GM12875 (cell line): ENCODE data around the gene CAMP.

Experiments
- H3K4me3 ChIP-seq: one replicate; pipeline ENCODE4 v1.5.1; 2011; ENCODE audit warnings: low read depth, low read length, control low read depth
- TF ChIP-seq, protein P1 (sequence below): IDR thresholded peaks from 2 replicates; pipeline ENCODE4 v1.5.1; 2011; ENCODE audit warnings: low read depth, mild to moderate bottlenecking, control low read depth, inconsistent platforms, low read length, moderate library complexity, borderline replicate concordance; ENCODE audit not compliant: insufficient read depth

Gene CAMP

DNA sequence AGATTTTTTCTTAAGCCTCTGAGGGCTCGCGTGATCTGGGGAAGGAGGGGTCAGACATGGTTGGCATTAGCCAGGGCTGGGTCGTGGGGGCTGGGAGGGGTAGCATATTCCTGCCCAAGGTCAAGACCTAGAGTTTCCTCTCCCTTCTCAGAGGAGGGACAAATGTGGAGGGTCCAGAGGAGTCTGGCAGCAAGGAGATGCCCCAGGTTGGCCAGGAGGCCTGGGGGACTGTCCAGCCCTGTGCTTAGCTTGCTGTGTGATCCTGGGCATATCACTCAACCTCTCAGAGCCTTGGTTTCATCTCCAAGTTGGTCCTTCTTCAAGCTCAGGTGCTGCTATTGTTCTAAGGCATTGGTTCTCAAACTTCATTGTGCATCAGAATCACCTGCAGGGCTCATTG is 9.1 kb upstream of the CAMP start:
- TF ChIP-seq, protein P1, sequence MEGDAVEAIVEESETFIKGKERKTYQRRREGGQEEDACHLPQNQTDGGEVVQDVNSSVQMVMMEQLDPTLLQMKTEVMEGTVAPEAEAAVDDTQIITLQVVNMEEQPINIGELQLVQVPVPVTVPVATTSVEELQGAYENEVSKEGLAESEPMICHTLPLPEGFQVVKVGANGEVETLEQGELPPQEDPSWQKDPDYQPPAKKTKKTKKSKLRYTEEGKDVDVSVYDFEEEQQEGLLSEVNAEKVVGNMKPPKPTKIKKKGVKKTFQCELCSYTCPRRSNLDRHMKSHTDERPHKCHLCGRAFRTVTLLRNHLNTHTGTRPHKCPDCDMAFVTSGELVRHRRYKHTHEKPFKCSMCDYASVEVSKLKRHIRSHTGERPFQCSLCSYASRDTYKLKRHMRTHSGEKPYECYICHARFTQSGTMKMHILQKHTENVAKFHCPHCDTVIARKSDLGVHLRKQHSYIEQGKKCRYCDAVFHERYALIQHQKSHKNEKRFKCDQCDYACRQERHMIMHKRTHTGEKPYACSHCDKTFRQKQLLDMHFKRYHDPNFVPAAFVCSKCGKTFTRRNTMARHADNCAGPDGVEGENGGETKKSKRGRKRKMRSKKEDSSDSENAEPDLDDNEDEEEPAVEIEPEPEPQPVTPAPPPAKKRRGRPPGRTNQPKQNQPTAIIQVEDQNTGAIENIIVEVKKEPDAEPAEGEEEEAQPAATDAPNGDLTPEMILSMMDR: no peak
- H3K4me3 ChIP-seq: no peak overlapping the region

DNA sequence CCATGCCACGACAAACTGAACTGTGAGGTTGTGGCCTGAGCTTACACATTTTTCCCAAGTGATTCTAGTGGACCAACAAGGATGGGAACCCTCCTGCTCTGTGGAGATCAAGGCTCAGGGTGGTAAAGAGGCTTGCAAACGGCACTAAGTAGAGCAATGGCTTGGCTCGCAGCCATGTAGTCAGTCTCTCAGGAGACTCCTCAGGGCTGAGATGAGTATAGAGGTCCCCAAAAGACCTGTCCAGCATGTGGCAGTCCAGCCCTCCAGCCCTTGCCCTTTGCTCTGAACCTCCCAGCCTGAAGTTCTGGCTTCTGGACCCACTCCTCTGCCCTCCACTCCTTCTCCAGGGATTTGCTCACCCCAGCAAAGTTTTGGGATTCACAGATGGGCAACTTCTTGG is 8.3 kb upstream of the CAMP start:
- TF ChIP-seq, protein P1: no peak

DNA sequence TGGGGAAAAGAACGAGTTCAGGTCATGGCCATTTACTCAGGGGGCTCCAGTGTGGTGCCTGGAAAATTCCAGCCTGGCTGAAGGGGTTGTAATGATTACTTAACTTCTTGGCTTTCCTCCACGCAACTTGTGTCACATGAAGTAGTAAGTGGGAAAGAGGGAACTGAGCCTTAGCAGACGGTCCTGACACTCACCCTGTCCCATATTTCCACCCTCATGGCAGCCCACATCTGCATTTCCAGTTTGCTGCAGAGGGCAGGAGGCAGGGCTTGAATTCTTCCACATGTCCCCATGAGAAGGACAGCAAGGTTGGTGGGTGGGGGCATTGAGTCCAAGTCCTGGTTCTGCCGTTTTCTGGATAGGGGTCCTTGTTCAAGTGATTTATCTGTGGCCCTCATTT is 7.8 kb upstream of the CAMP start:
- H3K4me3 ChIP-seq: no peak overlapping the region
- TF ChIP-seq, protein P1: no peak

More for the DNA sequence above, 8.3 kb upstream of the CAMP start:
- no peak overlapping the region for H3K4me3 ChIP-seq

DNA sequence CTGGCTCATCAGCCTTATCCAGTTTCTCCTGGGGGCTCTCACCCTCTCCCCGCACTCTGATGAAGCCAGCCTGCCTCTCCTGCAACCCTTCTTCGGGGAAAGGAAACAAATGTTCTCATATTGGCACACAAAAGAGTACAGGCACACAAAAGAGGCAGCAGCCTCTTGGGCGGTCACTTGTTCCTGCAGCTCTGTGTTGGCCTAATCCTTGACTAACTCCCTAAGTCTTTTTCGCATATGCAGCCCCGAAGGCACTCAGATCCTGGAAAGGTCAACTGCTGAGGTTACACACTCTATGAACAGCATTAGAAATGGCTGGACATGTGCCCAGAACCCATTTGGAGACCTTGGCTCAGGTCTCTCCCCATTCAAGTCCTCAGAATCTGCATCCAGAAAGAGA is 7.4 kb upstream of the CAMP start:
- TF ChIP-seq, protein P1: no peak
- no peak overlapping the region for H3K4me3 ChIP-seq

DNA sequence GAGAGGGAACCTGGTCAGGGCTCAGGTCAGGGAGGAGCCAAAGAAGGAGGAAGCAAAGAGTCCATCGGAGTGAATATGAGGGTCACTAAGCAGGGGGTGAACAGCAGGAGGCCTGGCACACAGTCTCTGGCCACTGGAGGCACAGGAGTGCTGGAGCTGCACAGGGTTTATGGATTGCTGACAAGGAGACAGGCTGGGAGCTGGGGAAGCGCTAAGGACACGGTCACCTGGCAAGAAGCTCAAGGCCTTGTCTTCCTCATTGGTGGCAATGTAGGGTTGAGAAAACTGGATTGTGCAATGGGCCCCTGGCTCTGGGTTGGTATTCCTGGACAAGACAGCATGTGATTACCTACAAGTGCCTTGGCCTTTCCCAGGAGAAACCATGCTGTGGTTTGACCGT is 5.8 kb upstream of the CAMP start:
- H3K4me3 ChIP-seq: no peak overlapping the region
- TF ChIP-seq, protein P1: no peak

DNA sequence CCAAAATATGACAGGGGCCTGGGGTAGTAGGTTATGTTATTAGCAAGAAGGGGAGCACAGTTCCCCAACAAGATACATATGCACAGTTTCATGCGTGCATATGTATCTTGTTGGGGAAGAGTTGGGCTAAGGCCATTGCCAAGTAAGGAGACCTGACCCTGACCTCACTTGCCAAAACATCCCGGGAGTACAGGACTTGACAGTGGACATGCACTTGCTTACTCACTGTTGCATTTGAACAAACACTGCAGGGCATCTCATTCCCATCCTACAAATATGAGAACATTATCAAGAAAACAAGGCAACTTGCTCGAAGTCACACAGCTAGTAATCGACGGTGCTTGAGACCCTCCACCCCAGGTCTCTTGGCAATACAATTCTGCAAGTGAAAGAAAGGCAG is 4.8 kb upstream of the CAMP start:
- TF ChIP-seq, protein P1: no peak
- no peak overlapping the region for H3K4me3 ChIP-seq

DNA sequence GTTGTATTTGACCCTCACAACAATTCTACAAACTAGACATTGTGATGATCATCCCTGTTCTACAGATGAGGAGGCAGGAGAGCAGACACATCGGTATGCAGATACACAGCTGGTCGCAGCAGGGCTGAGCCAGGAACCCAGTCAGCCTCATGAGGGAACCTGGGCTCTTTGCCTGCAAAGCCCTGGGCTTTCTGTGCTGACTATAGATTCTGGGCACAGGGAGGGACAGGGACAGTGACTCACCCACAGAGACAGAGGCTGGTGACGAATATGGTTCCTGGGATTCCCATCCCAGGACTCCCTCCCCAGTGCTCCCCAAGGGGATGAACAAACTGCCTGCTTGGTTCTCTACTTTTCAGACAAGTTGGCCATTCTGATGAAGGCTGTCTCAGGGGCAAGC is 3.8 kb upstream of the CAMP start:
- no peak overlapping the region for H3K4me3 ChIP-seq
- TF ChIP-seq, protein P1: no peak
